Stimulated activated CD8-positive, alpha-beta memory T cell treated with anti-CD3 and anti-CD28 coated beads, Interleukin-4, amount 100 ng/mL, for 4 hours (primary cell): Measurements from ENCODE around the gene YJEFN3.

Experiments used
- DNase-seq, 2 donors: peaks; one replicate each; pipeline ENCODE4 v3.0.0-alpha.2; 2020; ENCODE audit warnings: low read depth in 2 of 2, low spot score in 1 of 2

Gene YJEFN3, protein sequence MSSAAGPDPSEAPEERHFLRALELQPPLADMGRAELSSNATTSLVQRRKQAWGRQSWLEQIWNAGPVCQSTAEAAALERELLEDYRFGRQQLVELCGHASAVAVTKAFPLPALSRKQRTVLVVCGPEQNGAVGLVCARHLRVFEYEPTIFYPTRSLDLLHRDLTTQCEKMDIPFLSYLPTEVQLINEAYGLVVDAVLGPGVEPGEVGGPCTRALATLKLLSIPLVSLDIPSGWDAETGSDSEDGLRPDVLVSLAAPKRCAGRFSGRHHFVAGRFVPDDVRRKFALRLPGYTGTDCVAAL

DNA sequence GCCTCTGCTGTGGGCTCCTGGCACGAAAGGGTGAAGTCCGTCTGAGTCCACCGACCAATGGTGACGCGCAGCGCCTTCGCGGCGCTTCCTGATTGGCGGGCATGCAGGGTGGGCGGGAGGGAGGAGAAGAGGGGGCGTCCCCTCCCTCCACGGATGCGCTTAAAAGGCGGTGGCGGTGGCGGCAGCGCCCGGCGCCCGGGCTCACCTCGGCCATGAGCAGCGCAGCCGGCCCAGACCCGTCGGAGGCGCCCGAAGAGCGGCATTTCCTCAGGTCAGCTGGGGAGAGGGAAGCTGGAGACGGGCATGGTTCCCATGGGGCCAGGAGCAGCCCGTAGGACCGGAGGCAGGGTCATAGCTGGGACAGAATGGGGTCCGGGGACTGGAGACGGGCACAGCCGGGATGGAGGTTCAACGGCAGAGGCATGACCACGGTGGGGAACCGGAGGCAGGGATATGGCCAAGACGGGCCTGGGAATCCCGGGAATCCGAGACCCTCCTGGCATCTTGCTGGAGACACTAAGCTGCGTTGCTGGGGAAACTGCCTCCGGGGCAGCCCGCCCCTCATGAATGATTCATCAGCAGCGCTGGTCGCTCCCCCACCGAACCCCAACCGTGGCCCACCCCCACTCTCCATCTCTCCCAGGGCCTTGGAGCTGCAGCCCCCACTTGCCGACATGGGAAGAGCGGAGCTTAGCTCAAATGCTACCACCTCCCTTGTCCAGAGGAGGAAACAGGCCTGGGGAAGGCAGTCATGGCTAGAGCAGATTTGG lies at the start of gene YJEFN3:
YJEFN3 (plus strand) TSS at position 191 of the 770 bp plus-strand sequence; CDS start at position 213, 22 bp downstream.
- no peak for DNase-seq

DNA sequence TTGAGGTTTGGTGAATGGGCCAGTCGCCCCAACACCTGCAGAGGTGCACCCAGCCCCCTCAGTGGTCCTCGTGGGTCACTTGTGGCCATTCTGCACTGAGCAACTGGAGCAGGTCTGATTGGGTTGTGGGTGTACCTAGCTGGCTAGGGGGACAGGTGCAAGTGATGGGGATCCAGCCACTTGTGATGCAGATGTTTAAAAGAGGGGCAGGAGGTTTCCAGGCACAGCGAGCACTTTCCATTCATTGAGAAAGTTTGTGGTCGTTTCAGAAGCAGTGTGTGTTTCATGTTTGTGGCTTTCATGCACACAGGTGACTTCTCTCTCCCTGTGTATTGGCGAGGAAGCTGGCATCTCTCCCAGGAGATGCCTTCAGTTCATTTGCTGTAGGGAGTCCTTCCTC lies 48.0 kb upstream of the YJEFN3 start:
- DNase-seq: no peak

DNA sequence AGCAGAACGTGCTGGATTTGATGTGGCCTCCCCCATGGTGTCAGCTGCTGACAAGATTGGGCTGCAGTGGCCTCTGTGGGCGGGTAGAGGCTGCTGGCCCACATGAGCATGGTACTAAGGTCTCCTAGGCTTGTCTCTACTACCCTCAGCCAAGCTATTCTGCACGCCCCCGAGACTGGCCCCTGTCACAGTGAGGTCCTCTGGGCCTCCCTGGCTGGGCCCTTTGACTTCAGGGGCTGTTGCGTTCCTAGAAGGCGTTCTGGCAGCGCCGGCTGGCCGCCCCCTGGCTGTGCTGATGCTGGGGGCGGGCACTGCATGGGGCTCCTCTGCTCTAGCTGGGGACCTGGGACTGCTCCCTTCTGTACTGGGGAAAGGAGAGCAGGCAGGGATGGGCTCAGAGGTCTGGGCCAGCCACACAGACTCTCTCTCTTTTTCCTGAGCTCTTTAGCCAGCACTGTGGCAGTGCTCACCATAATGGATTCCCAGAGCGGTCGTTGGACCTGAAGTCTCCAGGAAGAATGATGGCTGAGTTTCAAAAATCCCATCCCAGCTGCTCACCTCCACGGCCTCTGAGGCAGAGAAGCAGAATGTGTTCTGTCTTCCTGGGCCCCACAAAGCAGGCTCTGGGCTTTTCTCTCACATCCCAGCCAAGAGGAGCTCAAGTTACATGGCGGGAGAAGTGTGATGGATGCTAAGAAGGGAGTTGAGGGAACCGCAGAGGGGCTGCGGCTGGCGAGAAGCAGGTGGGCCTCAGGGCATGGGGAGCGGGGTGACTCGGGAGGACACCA lies 45.7 kb upstream of the YJEFN3 start:
- DNase-seq: no peak

DNA sequence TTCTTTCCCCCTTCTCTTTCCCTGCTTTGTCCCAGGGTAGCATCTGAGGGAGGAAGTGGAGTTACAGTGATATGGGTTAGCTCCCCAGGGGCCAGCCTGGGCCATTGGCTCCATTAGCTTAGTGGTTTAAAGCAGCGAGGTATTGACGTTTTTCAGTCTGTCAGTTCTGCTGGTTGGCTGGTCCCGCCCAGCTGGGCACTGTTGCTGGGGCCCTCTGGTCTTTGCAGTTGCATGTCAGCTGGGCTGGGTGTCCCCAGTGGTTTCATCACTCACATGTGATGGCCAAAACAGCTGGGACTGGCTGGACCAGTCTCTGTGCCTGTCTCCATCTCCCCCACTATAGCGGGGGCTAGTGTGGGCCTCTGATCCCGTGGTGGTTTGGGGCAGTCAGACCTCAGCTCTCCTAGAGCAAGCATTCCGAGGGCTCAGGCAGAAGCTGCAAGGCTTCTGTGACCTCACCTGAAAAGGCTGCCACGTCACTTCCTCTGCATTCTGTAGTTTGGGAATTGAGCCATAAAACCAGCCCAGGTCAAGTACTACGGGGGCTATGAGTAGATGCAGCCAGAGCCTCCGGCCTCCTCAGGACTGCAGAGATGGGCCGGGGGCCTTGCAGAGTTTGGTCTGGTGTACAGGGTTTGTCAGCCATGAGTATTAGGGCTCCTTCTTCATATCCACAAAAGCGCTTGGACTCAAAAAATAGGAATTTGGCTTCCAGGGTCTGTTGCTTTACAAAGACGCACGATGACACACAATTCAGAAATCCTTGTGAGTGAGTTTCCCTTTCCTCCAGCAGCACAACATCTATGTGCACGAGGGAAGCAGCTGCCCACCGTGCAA lies 43.3 kb upstream of the YJEFN3 start:
- no peak for DNase-seq

DNA sequence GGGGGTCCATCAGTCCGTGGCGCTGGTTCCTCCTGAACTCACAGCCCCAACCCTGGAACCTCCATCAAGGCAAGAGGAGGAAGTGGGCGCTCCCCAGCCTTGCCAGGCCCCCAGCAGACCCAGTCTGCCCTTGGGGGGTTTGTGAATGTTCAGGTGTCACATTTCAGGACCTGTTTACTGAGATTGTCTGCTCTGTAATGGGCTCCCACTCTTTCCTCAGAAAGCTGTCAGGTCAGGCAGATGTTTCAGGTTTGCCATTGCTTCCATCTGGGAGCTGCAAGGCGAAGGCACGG lies 42.8 kb upstream of the YJEFN3 start:
- DNase-seq: no peak

DNA sequence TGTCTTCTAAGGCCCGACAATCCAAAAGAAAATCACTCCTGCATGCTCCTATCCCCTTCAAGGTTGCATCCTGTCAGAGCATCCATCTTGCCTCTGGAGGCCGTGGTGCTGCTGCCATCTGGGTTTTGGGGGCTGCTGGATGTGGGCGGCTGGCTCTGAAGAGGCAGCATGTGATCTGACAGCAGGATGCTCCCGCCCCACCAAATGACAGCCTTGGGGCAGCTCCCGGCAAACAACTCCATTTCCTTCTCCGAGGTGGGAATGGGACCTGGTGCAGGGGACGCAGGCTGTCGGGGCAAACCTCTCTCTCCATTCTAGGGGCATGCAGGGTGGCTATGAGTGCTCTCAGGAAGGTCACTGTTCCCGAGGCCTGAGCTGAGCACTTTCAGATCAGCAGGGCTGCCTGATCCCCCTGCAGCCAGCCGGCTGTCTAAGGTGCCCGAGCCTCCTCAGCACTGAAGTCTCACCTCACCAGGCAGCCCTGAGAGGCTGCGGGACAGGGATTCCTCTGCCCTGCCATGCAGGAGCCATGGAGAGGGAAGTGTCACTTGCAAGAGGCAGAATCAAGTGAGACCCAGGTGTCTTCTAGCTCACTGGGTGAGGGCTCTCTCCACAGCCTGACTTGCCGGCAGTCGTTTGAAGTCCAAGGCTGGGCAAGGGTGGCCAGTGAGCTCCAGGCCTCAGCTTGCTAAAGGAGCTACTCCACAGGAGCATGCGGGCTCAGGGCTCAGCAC lies 42.2 kb upstream of the YJEFN3 start:
- DNase-seq: no peak

DNA sequence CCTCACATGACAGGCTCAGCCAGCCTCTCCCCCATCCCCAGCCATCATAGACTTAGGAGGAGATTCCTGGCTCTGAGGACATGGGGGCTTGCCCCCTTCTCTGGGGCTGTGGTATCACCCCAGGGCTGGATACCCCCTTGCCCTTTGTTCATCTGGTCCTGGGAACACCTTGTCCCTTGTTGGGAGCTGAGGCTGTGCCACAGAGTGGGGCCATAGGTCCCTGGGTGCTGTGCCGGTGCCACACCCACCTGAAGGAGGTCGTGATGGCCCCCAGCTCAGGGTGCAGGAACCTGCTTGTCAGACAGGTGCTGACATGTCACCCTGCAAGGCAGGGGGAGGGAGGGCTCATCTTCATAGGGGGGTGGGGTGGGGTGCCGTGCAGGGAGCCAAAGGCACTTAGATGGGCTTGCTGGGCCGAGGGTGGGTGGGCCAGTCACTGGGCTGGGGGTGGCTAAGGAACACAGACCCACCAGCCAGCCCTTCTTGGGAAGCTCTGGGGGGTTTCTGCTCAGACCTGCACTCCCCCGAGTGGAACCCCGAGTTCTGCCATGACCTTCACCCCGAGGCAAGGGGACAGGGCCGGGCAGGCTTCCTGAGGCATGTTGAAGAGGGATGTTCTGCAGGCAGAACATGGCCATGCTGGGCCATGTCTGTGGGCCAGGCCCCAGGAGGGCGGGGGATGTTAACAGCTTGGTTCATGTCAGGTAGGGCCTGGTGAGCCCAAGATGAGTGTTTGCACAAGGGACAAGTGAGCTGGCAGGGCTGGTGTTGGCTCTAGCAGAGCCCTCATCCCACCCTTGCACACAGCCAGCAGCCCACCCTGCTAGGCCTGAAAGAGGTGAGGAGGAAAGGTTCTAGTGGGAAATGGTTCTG lies 41.4 kb upstream of the YJEFN3 start:
- no peak for DNase-seq

DNA sequence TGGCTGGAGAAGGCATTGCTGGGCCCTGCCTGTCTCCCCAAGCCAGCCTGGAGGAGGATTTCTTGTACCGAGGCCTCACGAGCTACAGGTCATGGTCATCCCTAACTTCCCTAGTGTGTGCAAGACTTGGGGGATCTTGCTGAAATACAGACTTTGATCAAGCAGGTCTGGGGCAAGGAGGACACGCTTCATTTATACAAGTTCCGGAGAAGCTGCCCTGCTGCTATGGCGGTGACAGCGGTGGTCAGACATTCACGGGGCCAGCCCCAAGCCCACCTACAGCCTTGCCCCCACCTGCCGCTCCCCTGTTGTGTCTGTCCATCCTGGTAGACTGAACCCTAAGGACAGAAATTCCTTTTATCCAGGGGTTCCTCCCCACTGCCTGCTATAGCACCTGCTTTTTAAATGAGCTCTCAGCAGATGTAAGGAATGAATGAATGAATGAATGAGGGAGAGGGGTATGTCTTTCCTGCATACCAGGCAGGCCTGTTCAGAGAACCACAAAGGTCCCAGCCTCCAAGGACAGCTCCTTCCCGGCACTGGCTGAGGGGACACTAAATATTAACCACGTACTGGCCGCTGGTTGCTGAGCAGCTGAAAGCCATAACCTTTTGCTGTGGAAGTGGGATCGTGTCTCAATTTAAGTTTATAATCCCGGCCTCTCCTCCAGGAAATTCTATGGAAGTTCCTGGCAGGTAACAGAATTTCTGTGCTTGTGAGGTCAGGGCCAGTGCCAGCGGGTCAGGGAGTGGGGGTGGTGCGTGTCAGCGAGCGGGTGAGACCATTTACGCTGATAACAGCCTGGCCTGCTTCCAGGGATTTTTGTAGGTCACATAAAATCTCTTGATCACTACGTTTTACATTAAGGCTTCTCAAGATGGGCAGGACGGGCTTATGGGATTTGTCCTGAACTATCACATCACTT lies 40.5 kb upstream of the YJEFN3 start:
- no peak for DNase-seq

DNA sequence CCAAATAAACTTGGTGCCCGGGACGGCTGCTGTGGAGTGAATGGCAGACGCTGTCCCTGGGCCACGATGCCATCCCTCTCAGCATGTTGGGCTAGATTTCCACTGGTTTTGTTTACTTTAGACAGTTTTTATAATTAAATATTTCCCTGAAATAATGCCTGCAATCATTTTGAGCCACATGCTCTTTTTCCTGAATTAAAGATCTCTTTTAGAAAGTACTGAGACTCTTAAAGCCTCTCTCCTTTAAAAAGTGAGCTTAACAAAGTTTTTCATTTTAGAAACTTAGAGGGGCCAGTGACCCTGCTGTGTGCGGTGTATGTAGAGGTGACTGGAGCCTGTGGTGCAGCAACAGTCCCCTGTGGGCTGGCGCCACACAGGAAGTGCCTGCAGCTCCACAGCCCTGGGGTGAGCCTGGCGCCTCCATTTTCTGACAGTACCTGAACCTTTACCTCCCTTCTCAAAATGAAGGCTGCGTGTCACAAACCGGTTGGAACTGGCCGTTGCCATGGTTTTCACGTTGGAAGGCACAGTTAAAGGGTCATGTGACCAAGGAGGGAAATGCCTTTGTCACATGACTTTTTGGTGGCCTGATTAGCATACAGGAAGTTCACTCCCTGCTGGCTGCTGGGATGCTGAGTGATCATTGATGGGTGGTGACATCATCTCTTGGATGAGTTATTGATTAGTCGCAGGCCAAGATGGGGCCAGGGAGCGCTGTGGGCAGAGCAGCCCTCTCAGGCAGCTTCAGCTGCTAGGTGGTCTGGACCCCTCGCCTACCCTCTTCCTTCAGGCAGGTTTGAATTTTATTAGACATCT lies 39.6 kb upstream of the YJEFN3 start:
- DNase-seq: peak; percentile 56 to 63

DNA sequence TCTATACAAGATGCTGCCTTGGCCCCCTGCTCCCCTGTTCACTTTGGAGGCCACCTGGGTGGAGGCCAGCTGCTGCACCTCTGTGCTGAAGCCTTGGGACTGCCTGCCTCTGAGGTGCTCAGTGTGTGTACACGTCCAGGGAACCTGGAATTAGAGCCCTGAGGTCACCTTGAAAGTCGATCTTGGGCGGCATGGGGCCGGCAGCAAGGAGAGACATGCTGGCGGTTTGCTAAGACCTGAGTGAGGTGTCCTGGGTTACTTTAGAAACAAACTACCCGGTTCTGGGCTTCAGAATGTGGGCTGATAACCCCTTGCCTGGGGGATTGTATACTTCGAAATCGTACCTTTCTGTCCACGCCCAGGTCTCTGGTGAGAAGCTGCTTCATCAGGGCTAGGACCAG lies 38.9 kb upstream of the YJEFN3 start:
- no peak for DNase-seq

DNA sequence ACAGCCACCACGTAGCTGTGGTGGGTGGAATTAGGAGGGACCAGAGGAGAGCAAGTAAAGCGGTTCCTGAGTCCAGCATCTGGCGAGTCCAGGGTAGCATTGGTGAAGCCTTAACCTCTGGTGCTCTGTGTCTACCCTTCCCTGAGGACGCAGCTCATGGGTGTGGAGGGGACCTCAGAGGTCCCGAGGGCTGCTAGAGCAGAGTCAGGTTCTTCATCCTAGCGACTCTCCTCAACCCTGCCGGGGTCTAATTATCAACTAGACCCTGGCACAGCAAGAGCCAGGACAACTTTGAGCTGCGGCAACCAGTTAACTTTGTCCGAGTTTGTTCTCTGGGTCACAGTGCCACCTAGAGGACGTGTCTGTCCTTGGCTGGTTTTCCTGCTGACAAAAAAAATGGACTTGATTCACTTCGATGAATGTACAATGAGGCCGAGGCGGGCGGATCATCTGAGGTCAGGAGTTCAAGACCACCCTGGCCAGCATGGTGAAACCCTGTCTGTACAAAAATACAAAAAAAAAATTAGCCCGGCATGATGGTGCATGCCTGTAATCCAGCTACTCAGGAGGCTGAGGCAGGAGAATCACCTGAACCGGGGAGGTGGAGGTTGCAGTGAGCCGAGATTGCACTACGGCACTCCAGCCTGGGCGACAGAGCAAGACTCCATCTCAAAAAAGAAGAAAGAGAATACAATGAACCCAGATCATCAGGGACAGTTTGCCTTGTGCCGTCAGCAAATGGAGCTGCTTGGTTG lies 38.3 kb upstream of the YJEFN3 start:
- peak; percentile 52 to 77 for DNase-seq

DNA sequence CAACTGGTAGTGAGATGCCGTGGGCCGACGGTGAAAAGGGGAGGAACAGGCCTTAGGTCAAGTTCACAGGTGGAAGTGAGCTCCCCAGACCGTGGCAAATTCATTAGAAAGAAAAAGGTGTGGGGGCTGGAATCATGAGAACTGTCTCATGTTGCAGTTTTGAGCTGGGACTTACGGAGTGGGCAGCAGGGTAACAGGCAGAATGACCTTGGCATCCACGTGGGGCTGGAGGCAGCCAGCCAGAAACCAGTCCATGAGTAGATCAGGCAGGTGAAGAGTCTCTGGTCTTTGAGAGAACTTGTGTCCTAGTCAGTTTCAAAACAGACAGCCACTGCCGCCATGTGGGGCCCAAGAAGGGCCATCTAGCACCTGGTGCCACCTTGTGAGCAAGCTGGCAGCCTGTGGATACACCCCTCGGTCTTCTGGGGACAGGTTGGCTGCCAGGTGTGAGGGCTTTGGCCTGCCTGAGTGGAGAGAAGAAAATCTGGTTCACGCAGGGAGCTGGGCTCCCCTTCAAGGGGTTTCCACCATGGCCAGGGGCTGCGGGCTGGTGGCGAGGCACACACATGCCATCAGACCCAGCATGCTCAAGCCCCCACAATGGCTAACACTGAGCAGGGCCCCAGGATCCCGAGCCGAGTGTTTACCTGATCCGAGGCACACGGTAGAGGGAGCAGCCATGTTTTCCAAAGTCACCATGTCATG lies 37.2 kb upstream of the YJEFN3 start:
- DNase-seq: no peak

DNA sequence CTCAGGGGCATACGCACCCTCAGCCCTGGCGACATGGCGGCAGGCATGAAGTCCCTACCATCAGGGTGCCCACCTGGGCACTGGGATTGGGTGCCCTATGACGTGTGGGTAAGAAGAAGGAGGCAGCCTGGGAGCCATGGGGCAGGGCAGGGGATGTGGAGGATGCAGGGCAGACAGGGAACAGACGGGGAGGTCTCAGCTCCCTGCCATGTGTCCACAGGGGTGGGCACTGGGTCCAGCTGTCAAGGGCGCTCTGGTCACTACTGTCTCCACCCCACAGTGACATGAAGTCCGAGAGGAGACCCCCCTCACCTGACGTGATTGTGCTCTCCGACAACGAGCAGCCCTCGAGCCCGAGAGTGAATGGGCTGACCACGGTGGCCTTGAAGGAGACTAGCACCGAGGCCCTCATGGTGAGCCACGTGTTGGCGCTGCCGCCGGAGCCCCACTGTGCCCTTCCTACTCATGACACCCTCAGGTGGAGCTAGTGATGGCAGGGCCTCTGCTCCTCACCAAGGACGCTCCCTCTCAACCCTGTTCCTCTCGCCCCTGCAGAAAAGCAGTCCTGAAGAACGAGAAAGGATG lies 36.6 kb upstream of the YJEFN3 start:
- no peak for DNase-seq

DNA sequence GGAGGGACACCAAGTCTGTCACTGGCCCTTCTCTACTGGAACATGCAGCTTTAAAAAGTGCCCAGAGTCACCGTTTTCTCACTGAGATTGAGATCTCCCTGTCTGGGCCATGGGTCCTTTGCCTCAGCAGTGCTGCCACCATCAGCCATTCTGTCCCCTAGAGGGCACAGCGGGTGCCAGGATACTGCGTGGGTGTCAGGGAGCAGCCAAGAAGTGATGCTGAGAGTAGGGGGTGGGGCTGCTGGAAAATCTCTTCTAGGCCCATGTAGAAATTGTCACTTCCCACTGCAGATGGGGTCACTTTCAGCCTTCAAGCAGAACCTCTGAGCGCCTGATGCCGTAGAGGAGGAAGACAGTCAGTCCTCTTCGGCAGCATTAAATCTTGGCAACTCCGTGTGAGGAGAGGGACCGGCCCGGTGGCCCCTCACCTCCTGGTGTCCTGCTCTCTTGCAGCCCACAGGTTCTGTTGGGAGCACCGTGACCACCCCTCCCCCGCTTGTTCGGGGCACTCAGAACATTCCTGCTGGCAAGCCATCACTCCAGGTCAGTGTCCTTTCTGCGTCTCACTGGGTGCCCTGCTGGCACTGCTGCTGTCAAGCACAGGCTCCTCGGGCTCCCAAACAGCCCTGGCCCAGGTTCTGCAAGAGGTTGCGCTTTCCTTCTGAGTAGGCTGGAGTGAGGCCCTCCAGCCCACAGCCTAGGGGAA lies 34.7 kb upstream of the YJEFN3 start:
- no peak for DNase-seq
